Upper lobe of left lung (tissue), 6 donors: ENCODE results near the gene GRIN2A. TPM values are rescaled to one million over a fixed set of nuclear protein-coding genes. Genes with fewer than 3 reads are reported as not detected.

ENCODE experiments used
- ATAC-seq, 2 donors: fragments of 200-7000 bp; cut with Tn5 transposase; one replicate each; pipeline ENCODE4 v1.9.1; 2022; ENCODE audit warnings: mild to moderate bottlenecking in 2 of 2, moderate library complexity in 2 of 2; ENCODE audit not compliant: low FRiP score in 2 of 2
- DNase-seq, 2 donors: peaks; one replicate each; pipeline ENCODE4 v3.0.0-alpha.2; 2019 to 2020
- H3K27ac ChIP-seq, 4 donors: fragments of 200-600 bp; sonication (generic); one replicate each; pipeline ENCODE4 v1.5.1; 2016 to 2019
- H3K27me3 ChIP-seq, 4 donors: fragments of 200-600 bp; sonication (generic); one replicate each; pipeline ENCODE4 v1.5.1; 2017 to 2019
- H3K36me3 ChIP-seq, 4 donors: fragments of 200-600 bp; sonication (generic); one replicate each; pipeline ENCODE4 v1.5.1; 2016 to 2019
- H3K4me1 ChIP-seq, 4 donors: fragments of 200-600 bp; sonication (generic); one replicate each; pipeline ENCODE4 v1.5.1; 2018 to 2019
- H3K4me3 ChIP-seq, 4 donors: fragments of 200-600 bp; sonication (generic); one replicate each; pipeline ENCODE4 v1.5.1; 2017 to 2019; ENCODE audit warnings: mild to moderate bottlenecking in 2 of 4, moderate library complexity in 1 of 4
- H3K9me3 ChIP-seq, 4 donors: fragments of 200-600 bp; sonication (generic); one replicate each; pipeline ENCODE4 v1.5.1; 2018 to 2019
- CTCF ChIP-seq, 6 experiments: fragments of 450-650 bp in 4 of 6; fragments of 200-600 bp in 2 of 6; sonication (generic) in 2 of 6; IDR thresholded peaks; one replicate each; pipeline ENCODE4 v1.5.1; 2016 to 2019; ENCODE audit warnings: antibody characterized with exemption in 6 of 6
- EP300 ChIP-seq, 4 donors: sonication (generic); formaldehyde crosslinking; IDR thresholded peaks; one replicate each; pipeline ENCODE4 v1.5.1; 2017; ENCODE audit warnings: antibody characterized with exemption in 4 of 4, control low read depth in 2 of 4
- POLR2A ChIP-seq, 4 donors: fragments of 450-650 bp; IDR thresholded peaks; one replicate each; pipeline ENCODE4 v1.5.1; 2016 to 2017; ENCODE audit warnings: antibody characterized with exemption in 4 of 4, mild to moderate bottlenecking in 2 of 4
- POLR2AphosphoS5 ChIP-seq, 2 donors: sonication (generic); formaldehyde crosslinking; IDR thresholded peaks; one replicate each; pipeline ENCODE4 v1.5.1; 2017; ENCODE audit warnings: antibody characterized with exemption in 2 of 2
- WGBS, 2 donors: methylation state at CpG; one replicate each; pipeline ENCODE4 v1.1.5; 2017 to 2018; 5-methylcytosine and 5-hydroxymethylcytosine counted together
- small RNA-seq, 4 donors: library from RNA; depleted of rRNA; stranded (forward); fragments of <200 nt; gene quantifications; one replicate each; pipeline ENCODE3, GENCODE V24; 2016
- total RNA-seq, 6 donors: library from RNA; depleted of rRNA in 4 of 6; stranded (reverse); fragments of >200 nt in 4 of 6; gene quantifications; one replicate each; pipeline versions ENCODE4 v1.1.0 to v1.2.1, GENCODE V29; 2016 to 2021
- donor health status: DM: no; HTN: no; CAD: no; lungs with moderate emphysema.
- donor health status: DM: no; HTN: yes; CAD: no; lungs with severe emphysema.

GRIN2A gene
- total RNA-seq, 6 donors from 2014 or later, result 0.11 to 0.57 (median 0.30) TPM; not detected in 3

- peak in 1 of 2 donors; percentile 57 for ATAC-seq
- Histone ChIP-seq H3K27ac (no peak overlapping the region), H3K4me1 (no peaks in the 10 kb centered on the region), H3K4me3 (no peak overlapping the region), H3K27me3 (no peaks in the 10 kb centered on the region), H3K36me3 (no peaks in the 10 kb centered on the region), H3K9me3 (no peaks in the 10 kb centered on the region)
- TF ChIP-seq POLR2A (IDR thresholded peaks at IDR 0.05) (no peak), EP300 (IDR thresholded peaks at IDR 0.05) (no peak), POLR2AphosphoS5 (IDR thresholded peaks at IDR 0.05) (no peak), CTCF (IDR thresholded peaks at IDR 0.05) (no peak)
- WGBS, 2 donors, result 79 to 81% methylated on average over 6 of the region's 6 CpGs
- DNase-seq, result no peak
These were observed 475.9 kb downstream of the GRIN2A start for GRCh38 chr16:9706217-9706836.

GRCh38 chr16:9703731-9704130 is 478.5 kb downstream of the GRIN2A start:
- H3K36me3 ChIP-seq, result no peaks in the 10 kb centered on the region
- H3K27ac ChIP-seq, result no peak overlapping the region
- DNase-seq (no peak), ATAC-seq (no peak)
- no peaks in the 10 kb centered on the region for H3K9me3 ChIP-seq
- no peak overlapping the region for H3K4me3 ChIP-seq
- 87 to 89% methylated on average over 1 of the region's 1 CpG for WGBS, 2 donors
- H3K4me1 ChIP-seq, result no peaks in the 10 kb centered on the region
- H3K27me3 ChIP-seq, result no peaks in the 10 kb centered on the region
- TF ChIP-seq CTCF (IDR thresholded peaks at IDR 0.05) (no peak), POLR2AphosphoS5 (IDR thresholded peaks at IDR 0.05) (no peak)

Small RNAs within 50 kb of the gene (small RNA-seq; reads per million reads assigned to genes)
- 0 reads per million in 4 donors for gene RN7SL493P

Other genes with a start within 250 kb of the GRIN2A start
- gene ATF7IP2, start 203.6 kb upstream of the GRIN2A start, total RNA-seq, result 10 to 100 TPM in 4 of 6 donors, 1 to 10 TPM in 2; 4.2 to 13.6 (median 10.2) TPM